RPMI8226 (cell line): ENCODE measurements around the gene RNF13.
"Not testable (repeated sequence)": the region's sequence is repeated elsewhere in the genome, so short reads cannot be mapped to it uniquely, and the experiment has no call there.

Experiments used
- DNase-seq: peaks from one replicate; pipeline ENCODE4 v3.0.0-alpha.2; 2015

The RNF13 gene

DNA sequence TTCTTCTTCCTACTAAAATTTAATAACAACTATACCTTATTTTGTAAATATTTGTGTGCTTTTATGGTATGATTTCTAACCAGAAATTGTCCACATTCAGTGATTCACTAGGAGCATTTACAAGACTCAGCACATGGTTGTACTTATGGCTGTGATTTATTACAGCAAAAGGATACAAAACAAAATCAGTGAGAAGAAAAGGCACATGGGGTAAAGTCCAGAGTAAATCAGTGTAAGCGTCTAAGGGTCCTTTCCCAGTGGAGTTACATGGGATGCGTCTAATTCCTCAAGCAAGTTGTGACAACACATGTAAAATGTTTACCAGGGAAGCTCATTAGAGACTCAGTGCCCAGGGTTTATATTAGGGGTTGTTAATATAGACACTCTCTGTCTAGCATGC, 31.1 kb downstream of the RNF13 start:
- no peak for DNase-seq

GRCh38 chr3:149845570-149846244, 32.7 kb downstream of the RNF13 start:
- no peak for DNase-seq

DNA sequence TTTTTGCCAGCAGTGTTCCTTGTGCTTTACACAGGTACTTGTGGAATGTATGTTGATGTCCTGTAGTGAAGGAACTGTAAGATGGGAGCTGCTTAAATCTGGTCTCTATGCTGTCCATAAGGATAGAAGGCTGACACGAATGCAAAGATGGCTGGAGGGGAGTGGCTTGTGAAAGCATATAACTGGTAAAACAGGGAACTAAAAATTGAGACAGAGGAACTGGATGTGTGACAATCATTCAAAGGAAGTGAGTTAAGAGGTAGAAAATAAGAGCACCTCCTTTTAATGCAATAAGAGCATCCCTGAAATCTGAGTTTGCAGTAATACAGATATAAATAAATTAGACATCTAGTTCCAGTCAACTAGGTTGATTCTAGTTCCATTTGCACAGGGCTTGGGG, 35.2 kb downstream of the RNF13 start:
- no peak for DNase-seq

DNA sequence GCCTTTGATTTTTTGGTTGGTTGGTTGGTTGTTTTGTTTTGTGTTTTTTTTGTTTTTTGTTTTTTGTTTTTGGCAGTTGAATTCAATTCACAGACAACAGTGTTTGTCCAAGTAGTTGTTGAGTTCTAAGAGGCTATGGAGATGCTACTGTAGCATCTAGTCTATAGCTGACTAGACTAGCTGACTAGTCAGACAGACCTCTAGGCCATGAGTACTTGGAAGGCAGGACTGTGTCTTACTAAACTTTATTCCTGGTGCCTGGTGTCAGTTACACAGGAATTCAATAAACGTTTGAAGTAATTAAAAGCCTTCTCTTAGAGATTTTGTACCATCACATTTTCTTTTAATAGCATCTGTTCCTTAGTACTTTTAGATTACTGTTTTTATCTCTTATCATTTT, 35.7 kb downstream of the RNF13 start:
- DNase-seq = no peak

- DNase-seq = no peak
Measured at GRCh38 chr3:149850787-149851584, 38.0 kb downstream of the RNF13 start.

DNA sequence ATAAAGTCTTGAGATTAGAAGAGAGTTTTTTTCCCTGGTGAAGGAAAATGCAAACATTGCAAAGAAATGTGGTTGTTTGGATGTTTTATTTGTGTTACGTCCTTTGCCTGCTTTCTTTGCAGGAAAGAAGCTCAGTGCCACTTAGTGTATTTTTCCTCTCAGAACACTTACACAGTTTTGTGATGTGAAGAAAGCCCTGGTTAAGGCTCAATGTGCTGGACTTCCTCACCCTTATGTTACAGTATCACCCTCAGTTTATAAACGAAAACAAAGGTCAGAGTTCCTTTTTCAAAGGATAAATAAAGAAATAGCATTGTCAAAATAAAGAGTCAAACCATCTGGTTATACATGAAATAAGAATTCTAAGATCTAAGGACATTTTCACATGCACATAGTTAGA, 45.9 kb downstream of the RNF13 start:
- no peak for DNase-seq

DNA sequence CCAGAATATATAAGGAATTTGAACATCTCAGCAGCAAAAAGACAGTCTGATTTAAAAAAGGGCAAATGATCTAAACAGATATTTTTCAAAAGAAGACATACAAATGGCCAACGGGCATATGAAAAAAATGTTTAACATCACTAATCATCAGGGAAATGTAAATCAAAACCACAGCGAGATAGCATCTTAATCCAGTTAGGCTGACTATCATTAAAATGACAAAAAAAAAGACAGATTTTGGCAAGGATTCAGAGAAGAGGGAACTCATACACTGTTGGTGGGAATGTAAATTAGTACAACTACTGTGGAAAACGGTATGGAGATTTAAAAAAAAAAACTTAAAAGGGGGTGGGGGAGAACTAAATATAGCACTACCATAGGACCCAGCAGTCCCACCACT, 47.9 kb downstream of the RNF13 start:
- no peak for DNase-seq

DNA sequence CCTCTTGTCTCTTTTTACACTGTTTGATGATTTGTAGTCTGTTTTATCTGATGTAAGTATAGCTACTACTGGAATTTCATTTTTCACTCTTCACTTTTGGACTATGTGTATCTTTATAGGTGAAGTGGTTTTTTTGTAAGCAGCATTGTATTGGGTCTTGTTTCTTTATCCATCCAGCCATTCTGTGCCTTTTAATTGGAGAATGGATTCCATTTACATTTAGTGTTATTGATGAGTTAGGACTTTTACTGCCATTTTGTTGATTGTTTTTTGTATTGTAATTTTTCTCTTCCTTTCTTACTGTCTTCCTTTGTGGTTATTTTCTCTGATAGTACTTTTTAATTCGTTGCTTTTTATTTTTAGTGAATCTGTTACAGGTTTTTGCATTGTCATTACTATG, 54.5 kb downstream of the RNF13 start:
- no peak for DNase-seq

DNA sequence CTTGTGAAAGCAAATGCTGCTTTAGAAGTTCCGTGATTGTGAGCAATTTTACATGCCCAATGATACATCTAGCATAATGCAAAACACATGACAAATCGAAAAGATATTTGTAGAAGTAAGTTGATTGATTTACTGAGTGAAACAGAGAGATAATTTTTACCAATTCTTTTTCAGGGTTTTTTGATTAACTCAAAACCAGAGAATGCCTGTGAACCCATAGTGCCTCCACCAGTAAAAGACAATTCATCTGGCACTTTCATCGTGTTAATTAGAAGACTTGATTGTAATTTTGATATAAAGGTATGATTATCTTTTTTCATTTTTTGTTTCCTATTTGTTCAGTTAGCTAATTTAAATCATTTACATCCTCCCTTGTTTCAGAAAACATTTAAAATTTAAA, 58.8 kb downstream of the RNF13 start:
- no peak for DNase-seq

DNA sequence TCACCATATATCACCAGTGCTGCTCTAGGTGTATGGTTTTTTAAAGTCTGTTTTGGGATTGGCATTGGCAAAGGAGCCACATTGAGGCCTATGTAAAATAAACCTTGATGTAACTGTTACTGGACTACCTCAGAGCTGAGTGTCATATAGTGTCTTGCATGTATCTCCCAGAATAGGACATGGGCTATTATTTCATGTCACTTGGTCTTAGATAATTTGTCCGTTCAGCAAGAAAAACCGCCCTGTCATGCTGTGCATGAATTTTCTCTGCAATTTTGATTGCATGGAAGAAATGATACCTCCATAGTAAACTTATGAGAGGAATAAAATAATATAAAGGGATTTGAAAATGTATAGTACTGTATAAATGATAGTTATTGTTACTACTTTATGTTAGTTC, 59.6 kb downstream of the RNF13 start:
- DNase-seq = no peak

DNA sequence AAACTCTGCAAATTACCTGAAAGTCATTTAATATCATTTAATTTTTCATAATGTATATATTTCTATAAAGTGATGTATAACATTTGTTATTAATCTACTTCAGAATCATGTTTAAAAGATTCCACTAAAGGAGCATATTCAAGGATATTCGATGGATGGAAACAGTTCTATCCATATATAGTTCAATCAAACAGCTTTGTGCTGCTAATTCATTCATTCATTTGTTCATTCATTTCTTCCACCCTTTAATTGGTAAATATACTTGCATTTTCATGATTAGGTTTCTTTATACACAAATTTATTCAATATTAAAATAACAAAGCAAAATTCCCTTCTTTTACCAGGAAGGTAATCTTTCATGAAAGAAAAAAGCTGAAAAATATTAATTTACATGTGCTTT, 64.7 kb downstream of the RNF13 start:
- DNase-seq = no peak

- DNase-seq = peak; percentile 63
Measured at GRCh38 chr3:149879872-149880271, 66.9 kb downstream of the RNF13 start.

GRCh38 chr3:149881879-149882278, 68.9 kb downstream of the RNF13 start:
- no peak for DNase-seq

DNA sequence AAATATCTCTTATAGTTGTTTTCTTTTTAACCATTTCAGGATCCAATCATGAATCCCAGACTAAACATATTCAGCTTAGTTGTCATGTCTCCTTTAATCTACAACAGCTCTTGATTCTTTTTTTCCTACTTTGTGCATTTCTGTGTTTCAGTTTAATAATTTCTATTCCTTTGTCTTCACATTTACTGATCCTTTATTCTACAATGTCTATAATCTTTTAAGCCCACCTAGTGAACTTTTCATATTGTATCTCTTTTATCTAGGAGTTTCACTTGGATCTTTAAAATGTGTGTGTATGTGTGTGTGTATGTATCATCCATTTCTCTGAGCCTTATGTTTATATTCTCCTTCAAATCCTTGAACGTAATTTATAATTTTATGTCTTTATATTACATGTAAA, 70.1 kb downstream of the RNF13 start:
- no peak for DNase-seq

- not testable (repeated sequence) for DNase-seq
Measured at GRCh38 chr3:149883860-149884259, 70.8 kb downstream of the RNF13 start.

DNA sequence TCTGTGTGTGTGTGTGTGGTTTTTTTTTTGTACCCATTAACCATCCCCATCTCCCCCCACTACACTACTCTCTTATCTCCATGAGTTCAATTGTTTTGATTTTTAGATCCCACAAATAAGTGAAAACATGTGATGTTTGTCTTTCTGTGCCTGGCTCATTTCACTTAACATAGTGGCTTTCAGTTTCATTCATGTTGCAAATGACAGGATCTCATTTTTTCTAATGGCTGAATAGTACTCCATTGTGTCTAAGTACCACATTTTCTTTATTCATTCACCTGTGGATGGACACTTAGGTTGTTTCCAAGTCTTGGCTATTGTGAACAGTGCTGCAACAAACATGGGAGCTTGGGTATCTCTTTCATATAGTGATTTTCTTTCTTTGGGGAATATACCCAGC, 71.8 kb downstream of the RNF13 start:
- DNase-seq = not testable (repeated sequence)

DNA sequence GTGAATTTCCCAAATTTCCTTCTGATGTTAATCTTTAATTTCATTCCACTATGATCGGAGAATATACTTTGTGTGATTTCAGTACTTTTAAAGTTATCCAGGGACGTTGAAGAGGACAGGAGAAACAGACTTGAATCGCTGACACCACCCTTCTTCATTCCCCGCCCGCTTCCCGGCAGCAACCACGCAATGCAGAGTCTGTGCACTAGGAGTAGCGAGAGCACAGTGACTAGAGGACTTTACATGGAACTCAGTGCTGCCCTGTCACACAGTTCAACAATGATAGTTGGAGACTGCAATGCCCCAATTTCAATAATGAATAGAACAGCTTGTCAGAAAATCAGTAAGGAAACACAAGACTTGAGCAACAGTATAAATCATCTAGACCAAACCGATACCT, 73.9 kb downstream of the RNF13 start:
- no peak for DNase-seq

- no peak for DNase-seq
Measured at GRCh38 chr3:149891621-149892020, 78.6 kb downstream of the RNF13 start.

- no peak for DNase-seq
Measured at GRCh38 chr3:149892371-149892770, 79.4 kb downstream of the RNF13 start.

DNA sequence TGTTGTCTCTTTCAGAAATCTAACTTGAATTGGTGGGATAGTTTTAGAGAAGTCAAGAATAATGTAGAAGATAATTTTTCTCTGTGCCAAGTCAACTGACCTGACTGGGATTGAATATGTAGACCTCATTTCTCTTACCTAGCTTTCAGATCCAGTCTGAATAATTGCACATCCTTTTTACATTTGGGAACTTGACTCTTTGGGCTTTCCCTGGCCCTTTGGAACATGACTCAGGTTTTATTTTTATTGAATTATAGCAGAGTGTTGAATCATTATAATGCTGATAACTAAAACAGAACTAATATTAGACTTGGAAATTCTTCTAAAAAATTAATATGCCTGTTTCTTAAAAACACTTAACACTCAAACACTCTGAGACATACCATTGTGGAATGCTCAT, 81.2 kb downstream of the RNF13 start:
- DNase-seq = no peak

- no peak for DNase-seq
Measured at GRCh38 chr3:149895339-149895738, 82.3 kb downstream of the RNF13 start.

- DNase-seq = no peak
Measured at GRCh38 chr3:149895769-149896168, 82.8 kb downstream of the RNF13 start.

DNA sequence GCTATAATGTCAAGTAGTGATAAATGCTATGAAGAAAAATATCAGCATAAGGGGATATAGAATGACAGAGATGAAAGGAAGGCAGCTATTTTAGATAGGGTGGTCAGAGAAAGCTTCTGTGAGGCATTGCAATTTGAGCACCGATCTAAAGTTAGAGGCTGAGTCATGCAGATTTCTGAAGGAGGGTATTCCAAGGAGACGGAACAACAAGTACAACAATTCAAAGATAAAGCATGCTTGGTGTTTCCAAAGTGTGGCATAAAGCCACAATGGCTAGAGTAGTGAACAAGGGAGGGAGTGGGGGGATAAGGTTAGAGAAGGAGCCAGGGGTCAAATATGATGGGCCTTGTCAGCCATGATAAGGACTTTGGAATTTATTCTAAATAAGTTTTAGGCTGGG, 85.8 kb downstream of the RNF13 start:
- DNase-seq = no peak

DNA sequence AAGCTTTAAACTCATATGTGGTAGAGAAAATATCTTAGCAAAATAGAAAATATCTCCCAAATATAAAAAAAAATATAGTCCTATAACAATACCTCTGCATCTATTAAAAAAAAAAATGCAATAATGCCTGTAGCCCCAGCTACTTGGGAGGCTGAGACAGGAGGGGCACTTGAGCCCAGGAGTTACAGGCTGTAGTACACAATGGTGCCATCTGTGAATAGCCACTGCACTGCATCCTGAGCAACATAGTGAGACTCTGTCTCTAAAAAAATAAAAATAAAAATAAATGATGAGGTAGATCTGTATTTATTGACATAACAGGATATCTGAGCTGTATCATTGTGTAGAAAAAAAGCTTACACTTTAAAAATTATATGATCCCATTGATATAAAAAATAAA, 87.3 kb downstream of the RNF13 start:
- DNase-seq = no peak

GRCh38 chr3:149901770-149902169, 88.8 kb downstream of the RNF13 start:
- DNase-seq = no peak
